Fibroblast of lung (primary cell): ENCODE results near the gene NTN4.

ENCODE experiments used
- CTCF ChIP-seq, 2 donors: IDR thresholded peaks in 1 of 2; conservative IDR thresholded peaks in 1 of 2; 1 replicate in 1 of 2; 2 replicates in 1 of 2; pipeline ENCODE4 v1.5.1; 2011 to 2012; ENCODE audit warnings: low read length in 2 of 2, control low read depth in 1 of 2, inconsistent platforms in 1 of 2, low read depth in 1 of 2, mild to moderate bottlenecking in 1 of 2
- EZH2 ChIP-seq: IDR thresholded peaks from 2 replicates; pipeline ENCODE4 v1.5.1; 2012; ENCODE audit warnings: low read length, control low read depth, mild to moderate bottlenecking; ENCODE audit errors: missing control alignments

- TF ChIP-seq EZH2 (no peak), CTCF (conservative IDR thresholded peaks at IDR 0.05 in 1 of 2, IDR thresholded peaks at IDR 0.05 in 1 of 2; ENCODE audit: low read depth in 1 of 2, low read length in 2 of 2) (no peak)
Observed at GRCh38 chr12:95658386-95658785, 132.2 kb downstream of the NTN4 start.
